ENCODE data around the gene SCN5A. TPM values are rescaled to one million over a fixed set of nuclear protein-coding genes. Genes with fewer than 3 reads are reported as not detected.

Gene SCN5A
- total and polyA plus RNA-seq, 8 donors, result 0.09 to 0.97 (median 0.83) TPM

DNA sequence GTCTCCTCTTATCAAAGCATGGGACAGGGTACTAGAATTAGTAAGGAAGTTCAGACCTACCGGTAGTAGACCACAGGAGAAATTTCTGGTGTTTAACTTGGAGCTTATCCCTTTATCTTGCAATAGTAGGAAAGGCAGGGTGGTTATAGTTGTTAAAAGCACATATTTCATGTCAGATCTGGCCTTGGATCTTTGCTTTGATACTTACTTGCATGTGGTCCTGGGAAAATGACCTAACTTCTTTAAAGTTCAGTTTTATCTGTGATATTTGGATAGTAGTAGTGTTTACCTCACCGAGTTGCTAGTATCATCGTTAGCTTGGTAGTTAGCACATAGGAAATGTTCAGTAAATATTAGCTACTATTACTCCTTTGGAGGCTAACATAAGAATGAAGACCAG lies 137.9 kb downstream of the SCN5A start:
- H3K4me3 ChIP-seq, result no peak overlapping the region
- no peaks in the 10 kb centered on the region for H3K27me3 ChIP-seq
- ATAC-seq (no peak), DNase-seq (no peak)
- no peaks in the 10 kb centered on the region for H3K4me1 ChIP-seq
- no peaks in the 10 kb centered on the region for H3K9me3 ChIP-seq
- intact Hi-C loops (cut with DNase I), result no loop called here
- H3K27ac ChIP-seq, result no peak overlapping the region
- H3K36me3 ChIP-seq, result peaks cover 0 to 80% of the 10 kb centered on the region in 2 donors
- TF ChIP-seq CTCF (IDR thresholded peaks at IDR 0.05), result no peak

DNA sequence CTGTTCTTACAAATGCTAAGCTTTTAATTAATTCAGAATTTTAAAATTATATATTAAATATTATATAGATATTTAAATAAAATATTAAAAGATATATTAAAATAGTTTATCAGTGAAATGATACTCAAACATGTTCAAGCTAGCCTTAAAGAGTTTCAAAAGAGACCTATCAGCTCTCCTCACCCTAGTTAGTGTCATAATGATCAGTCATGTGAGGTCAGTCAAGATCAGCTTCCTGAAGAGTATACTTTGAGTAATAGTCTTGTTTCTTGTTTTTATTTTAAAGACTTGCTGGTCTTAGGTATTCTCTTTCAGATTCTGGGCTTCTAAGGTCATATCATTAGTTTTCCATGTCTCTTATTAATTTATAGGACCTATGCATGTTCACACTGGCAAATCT lies 138.9 kb downstream of the SCN5A start:
- DNase-seq (no peak), ATAC-seq (no peak)
- Histone ChIP-seq H3K27ac (no peak overlapping the region), H3K4me3 (no peak overlapping the region), H3K9me3 (no peaks in the 10 kb centered on the region), H3K27me3 (no peaks in the 10 kb centered on the region), H3K4me1 (no peaks in the 10 kb centered on the region), H3K36me3 (peaks cover 0 to 85% of the 10 kb centered on the region in 2 donors)
- intact Hi-C loops (cut with DNase I), result no loop called here
- TF ChIP-seq CTCF (IDR thresholded peaks at IDR 0.05), result no peak

DNA sequence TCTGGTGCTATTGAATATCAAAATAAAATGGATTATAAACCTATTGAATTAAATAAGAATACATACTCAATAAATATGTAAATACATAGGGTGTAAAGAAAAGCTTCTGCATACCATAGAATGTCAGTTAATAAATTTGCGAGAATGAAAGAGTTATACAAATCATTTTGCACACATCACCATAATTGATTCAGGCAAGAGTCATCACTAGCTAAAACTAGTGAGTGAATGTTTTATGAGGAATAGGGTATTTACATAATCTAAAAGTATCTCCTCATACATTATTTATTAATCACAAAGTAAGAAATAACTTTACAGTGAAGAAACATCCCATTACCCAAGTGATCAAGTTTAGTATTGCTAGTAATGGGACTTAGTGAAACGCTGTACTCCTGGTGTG lies 139.8 kb downstream of the SCN5A start:
- no peak for TF ChIP-seq CTCF (IDR thresholded peaks at IDR 0.05)
- no peak for ATAC-seq
- no peak for DNase-seq
- Histone ChIP-seq H3K27ac (no peak overlapping the region), H3K4me3 (no peak overlapping the region), H3K36me3 (peaks cover 0 to 83% of the 10 kb centered on the region in 2 donors), H3K27me3 (no peaks in the 10 kb centered on the region), H3K9me3 (no peaks in the 10 kb centered on the region), H3K4me1 (no peaks in the 10 kb centered on the region)
- intact Hi-C loops (cut with DNase I), result no loop called here

- Histone ChIP-seq H3K27ac (no peak overlapping the region), H3K36me3 (peaks cover 0 to 87% of the 10 kb centered on the region in 2 donors), H3K27me3 (no peaks in the 10 kb centered on the region), H3K4me3 (no peak overlapping the region), H3K4me1 (no peaks in the 10 kb centered on the region), H3K9me3 (no peaks in the 10 kb centered on the region)
- intact Hi-C loops (cut with DNase I), result no loop called here
- DNase-seq (no peak), ATAC-seq (no peak)
- no peak for TF ChIP-seq CTCF (IDR thresholded peaks at IDR 0.05)
Measured at GRCh38 chr3:38507120-38507519, 142.4 kb downstream of the SCN5A start.

- peaks cover 0 to 8% of the 10 kb centered on the region in 2 donors for H3K4me1 ChIP-seq
- H3K27me3 ChIP-seq, result no peaks in the 10 kb centered on the region
- H3K27ac ChIP-seq, result no peak overlapping the region
- intact Hi-C loops (cut with DNase I), result no loop called here
- no peaks in the 10 kb centered on the region for H3K9me3 ChIP-seq
- H3K4me3 ChIP-seq, result no peak overlapping the region
- no peak for TF ChIP-seq CTCF (IDR thresholded peaks at IDR 0.05)
- DNase-seq (no peak), ATAC-seq (no peak)
- peaks cover 0 to 53% of the 10 kb centered on the region in 2 donors for H3K36me3 ChIP-seq
Measured at GRCh38 chr3:38500688-38501417, 148.6 kb downstream of the SCN5A start.

Other genes starting within 250 kb of the SCN5A start
- 1 to 10 TPM; 5.2 TPM for gene ACVR2B, start 195.8 kb downstream of the SCN5A start, total RNA-seq
- 10 to 100 TPM; 10.4 to 12.6 (median 11.9) TPM for gene ACVR2B, start 195.8 kb downstream of the SCN5A start, polyA plus RNA-seq (ENCODE audit: insufficient read length in 6 of 6)
- 10 to 100 TPM; 12.8 to 14.4 TPM for gene EXOG, start 153.3 kb downstream of the SCN5A start, total RNA-seq
- gene EXOG, start 153.3 kb downstream of the SCN5A start, polyA plus RNA-seq (ENCODE audit: insufficient read length in 6 of 6), result 10 to 100 TPM; 18.5 to 25.6 (median 21.8) TPM
- gene SCN10A, start 166.5 kb upstream of the SCN5A start, total RNA-seq, result not detected
- gene SCN10A, start 166.5 kb upstream of the SCN5A start, polyA plus RNA-seq (ENCODE audit: insufficient read length in 6 of 6), result not detected

All from left lung (tissue), 10 donors.